Subcutaneous adipose tissue (tissue), 4 donors: Measurements from ENCODE around the gene WDFY3. TPM values are rescaled to one million over a fixed set of nuclear protein-coding genes. Genes with fewer than 3 reads are reported as not detected.

Experiments
- total RNA-seq, 4 donors: library from RNA; depleted of rRNA; stranded (reverse); fragments of >200 nt; gene quantifications; one replicate each; pipeline ENCODE4 v1.1.0, GENCODE V29; 2016
- TF ChIP-seq, protein P1 (sequence below): fragments of 450-650 bp; IDR thresholded peaks from one replicate; pipeline ENCODE4 v1.5.1; 2016; ENCODE audit warnings: low read depth, mild to moderate bottlenecking, control low read depth, antibody characterized with exemption, moderate library complexity

WDFY3 gene
- total RNA-seq, 4 donors from 2014 or later, result 80.3 to 167 (median 146) TPM

DNA sequence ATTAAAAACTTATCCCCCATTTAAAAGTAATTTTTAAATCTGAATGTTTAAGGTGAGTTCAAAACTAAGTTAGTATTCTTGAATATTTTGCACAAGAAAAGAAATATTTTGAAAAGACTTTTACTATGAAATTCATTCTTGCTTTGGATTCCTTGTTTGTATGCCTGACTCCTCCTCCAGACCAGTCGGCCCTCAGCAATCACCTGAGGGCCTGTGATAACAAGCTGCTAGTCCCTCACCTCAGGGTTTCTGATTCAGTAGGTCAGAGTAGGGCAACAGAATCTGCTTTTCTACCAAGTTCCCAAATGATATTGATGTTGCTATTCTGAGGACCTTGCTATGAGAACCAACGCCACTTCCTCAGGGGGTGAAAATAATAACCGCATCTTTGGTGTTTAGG, 228.8 kb downstream of the WDFY3 start:
- TF ChIP-seq, protein P1, sequence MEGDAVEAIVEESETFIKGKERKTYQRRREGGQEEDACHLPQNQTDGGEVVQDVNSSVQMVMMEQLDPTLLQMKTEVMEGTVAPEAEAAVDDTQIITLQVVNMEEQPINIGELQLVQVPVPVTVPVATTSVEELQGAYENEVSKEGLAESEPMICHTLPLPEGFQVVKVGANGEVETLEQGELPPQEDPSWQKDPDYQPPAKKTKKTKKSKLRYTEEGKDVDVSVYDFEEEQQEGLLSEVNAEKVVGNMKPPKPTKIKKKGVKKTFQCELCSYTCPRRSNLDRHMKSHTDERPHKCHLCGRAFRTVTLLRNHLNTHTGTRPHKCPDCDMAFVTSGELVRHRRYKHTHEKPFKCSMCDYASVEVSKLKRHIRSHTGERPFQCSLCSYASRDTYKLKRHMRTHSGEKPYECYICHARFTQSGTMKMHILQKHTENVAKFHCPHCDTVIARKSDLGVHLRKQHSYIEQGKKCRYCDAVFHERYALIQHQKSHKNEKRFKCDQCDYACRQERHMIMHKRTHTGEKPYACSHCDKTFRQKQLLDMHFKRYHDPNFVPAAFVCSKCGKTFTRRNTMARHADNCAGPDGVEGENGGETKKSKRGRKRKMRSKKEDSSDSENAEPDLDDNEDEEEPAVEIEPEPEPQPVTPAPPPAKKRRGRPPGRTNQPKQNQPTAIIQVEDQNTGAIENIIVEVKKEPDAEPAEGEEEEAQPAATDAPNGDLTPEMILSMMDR, result no peak

DNA sequence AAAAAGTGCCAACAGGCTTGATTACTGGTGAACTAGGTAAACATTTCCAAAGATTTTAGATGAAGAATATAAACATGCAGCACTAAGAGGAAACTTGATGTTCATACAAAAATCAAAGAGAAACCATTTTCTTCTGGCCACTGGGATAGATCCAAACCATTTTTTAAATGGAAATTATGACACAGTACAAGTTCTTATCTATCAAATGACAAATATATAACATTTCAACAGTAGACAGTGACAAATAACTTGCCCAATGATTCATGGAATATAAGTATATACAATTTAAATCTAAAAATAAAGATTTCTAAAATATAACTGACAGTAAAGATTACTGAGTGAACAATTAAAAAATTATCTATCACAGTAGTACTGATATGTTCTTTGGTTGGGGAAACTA, 232.5 kb downstream of the WDFY3 start:
- TF ChIP-seq, protein P1, result no peak

DNA sequence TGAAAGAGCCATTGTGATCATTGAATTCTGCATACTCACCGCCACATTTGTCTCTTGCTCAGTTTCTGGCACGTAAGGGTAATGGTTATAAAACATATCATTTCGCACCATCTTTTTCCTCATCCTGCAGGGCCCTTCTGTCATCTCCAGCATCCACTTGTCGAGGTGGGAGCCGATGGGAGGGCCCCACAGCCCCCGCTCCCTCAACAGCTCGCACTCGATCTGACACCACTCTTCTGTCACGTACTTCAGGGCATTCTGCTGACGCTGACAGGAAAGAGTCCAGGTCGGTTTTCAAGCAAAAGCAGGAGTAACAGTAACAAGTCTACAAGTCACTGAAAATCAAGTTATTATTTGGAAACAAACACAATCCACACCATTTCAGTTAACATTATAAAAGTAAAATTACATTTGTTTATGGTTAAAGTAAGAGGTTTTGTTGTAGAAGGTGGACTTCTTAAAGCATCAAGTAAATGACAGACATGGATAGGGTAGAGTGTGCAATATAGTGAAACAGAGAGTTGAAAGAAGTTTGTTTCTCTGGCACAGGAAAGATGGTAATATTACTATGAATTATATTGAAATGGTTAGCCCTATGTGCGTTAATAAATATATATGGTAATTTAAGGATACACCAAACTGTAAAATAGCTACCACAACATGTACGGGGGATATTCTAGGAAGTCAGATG, 233.0 kb downstream of the WDFY3 start:
- TF ChIP-seq, protein P1, result no peak

DNA sequence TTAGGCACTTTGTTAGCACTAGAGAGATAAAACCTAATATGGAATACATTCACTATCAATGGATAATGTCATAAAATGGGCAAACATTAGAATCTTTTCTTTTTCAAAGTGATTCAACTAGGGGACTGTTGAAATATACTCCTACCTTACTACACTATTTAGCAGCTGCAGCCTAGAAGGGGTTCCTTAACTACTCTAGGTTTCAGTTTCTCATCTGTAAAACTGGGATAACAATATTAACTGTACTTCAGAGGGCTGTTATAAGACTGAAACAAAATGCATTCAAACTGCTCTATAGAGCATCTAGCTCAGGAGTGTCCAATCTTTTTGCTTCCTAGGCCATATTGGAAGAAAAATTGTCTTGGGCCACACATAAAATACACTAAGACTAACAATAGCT, 236.1 kb downstream of the WDFY3 start:
- TF ChIP-seq, protein P1, result no peak

DNA sequence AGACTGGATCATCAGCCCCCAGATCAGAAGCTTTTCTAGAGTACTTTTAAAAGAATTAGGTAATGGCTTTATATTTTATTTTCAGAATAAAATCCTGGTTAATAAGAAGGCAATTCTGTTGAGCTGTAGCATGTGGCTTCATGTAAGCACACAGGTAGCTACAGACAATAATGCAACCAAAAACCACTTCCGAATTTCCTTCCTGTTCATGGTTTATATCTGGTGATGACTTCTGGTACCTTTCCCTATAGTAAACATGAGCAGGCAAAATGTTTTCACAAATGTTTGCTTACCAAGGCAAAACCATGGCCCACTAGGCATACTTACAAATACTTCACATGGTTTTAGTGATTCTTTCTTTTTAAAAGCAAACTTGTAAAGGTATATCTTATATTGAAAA, 239.0 kb downstream of the WDFY3 start:
- TF ChIP-seq, protein P1, result no peak

DNA sequence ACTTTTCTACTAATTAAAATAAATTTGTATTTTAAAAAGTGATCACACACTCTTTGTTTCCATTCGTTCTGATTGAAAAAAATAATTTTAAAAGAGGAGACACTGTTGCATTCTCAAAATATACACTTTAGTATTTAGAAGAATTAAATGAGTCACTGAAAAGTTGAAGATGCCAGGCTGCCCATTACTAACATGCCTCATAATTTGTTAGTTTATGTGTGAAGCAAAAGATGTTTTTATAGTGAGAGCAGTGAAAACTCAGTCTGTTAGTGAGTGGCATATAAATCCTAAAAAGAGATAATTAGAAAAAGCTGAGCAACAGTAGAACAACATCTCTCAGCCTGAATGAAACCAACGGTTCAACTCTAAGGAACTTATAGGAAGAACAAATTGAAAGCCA, 240.1 kb downstream of the WDFY3 start:
- TF ChIP-seq, protein P1, result no peak

DNA sequence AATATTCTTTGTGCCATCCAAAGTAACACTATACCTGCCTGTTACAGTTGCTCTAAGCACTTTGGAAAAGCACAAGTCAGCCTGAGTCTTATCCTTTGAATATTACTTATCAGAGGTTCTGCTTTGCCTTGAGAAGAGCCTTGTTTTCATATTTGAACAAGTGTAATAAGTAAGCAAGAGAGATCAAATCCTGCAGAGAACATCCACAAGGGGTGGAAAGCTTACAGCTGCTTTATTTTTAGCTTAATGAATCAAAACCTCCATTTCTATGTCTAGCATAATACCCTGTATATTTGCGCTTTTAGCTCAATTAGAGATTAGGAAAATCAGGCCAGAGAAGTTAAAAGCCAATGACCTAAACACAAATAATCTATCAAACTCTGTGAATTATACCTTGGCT, 243.8 kb downstream of the WDFY3 start:
- TF ChIP-seq, protein P1, result no peak
